Measurements from ENCODE around the gene CHD6.

DNA sequence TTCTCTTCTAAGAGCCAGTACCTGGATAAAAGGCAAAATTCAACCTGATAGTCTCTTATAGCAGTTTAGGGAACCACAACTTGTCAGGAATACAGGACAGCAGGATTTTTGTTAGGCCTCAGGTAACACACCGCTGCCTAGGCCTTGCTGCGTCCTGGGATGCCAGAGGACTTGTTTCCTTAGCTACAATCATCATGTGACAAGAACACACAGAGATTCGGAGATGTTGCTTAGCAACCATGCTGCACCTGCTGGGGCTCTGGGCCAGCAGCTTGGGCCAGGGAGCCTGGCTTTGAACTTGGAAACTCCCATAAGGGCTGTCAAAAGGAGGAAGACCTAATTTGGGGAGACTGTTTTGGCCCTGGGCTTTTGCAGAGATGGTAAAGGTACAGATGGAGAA lies 36.1 kb upstream of the CHD6 start:
- TF ChIP-seq POLR2A (IDR thresholded peaks at IDR 0.05) (no peak), POLR2AphosphoS5 (IDR thresholded peaks at IDR 0.05) (no peak), EP300 (IDR thresholded peaks at IDR 0.05) (no peak)
- TF ChIP-seq, protein P1, sequence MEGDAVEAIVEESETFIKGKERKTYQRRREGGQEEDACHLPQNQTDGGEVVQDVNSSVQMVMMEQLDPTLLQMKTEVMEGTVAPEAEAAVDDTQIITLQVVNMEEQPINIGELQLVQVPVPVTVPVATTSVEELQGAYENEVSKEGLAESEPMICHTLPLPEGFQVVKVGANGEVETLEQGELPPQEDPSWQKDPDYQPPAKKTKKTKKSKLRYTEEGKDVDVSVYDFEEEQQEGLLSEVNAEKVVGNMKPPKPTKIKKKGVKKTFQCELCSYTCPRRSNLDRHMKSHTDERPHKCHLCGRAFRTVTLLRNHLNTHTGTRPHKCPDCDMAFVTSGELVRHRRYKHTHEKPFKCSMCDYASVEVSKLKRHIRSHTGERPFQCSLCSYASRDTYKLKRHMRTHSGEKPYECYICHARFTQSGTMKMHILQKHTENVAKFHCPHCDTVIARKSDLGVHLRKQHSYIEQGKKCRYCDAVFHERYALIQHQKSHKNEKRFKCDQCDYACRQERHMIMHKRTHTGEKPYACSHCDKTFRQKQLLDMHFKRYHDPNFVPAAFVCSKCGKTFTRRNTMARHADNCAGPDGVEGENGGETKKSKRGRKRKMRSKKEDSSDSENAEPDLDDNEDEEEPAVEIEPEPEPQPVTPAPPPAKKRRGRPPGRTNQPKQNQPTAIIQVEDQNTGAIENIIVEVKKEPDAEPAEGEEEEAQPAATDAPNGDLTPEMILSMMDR (IDR thresholded peaks at IDR 0.05) = no peak
